Heart left ventricle (tissue), 13 donors: Measurements from ENCODE around the gene GNB1.

Experiments used
- POLR2A ChIP-seq, 2 donors: fragments of 450-650 bp; IDR thresholded peaks; one replicate each; pipeline ENCODE4 v1.6.1; 2017; ENCODE audit warnings: antibody characterized with exemption in 2 of 2, mild to moderate bottlenecking in 2 of 2, moderate library complexity in 2 of 2
- TF ChIP-seq, protein P1 (sequence below), 12 donors: fragments of 200-600 bp; sonication (generic) in 4 of 12; IDR thresholded peaks; one replicate each; pipeline versions ENCODE4 v1.5.0 to v1.8.0; 2018 to 2022; ENCODE audit warnings: antibody characterized with exemption in 12 of 12, mild to moderate bottlenecking in 5 of 12
- donor health status: ischemic (EF 13 %, LVEDD 7.1; RV severe dilation, severe dysfunction).
- donor health status: DM: no; HTN: yes; CAD: no.
- donor health status: DM: no; HTN: no; CAD: no.
- donor health status: ischemic (EF 25% LVEDD 6.9; RV normal size, moderate dysfunction).
- donor health status: ischemic (EF 25% LVEDD 5.7; RV mildly dilated, moderate dysfunction).
- donor health status: ischemic (EF 35%, LVEDD 5.7; RV mildly dilated, moderate dysfunction).
- donor health status: nonischemic (EF 11% LVEDD 7.7; RV severe dilation, severe dysfunction).
- donor health status: DM: yes; HTN: yes; CAD: no.
- donor health status: PGD.
- donor health status: ischemic (EF 29% LVEDD 5.4; RV normal size, mild dysfunction).
- donor health status: nonischemic (EF 23%, LVEDD 6.1; RV moderate dilation, normal function).

DNA sequence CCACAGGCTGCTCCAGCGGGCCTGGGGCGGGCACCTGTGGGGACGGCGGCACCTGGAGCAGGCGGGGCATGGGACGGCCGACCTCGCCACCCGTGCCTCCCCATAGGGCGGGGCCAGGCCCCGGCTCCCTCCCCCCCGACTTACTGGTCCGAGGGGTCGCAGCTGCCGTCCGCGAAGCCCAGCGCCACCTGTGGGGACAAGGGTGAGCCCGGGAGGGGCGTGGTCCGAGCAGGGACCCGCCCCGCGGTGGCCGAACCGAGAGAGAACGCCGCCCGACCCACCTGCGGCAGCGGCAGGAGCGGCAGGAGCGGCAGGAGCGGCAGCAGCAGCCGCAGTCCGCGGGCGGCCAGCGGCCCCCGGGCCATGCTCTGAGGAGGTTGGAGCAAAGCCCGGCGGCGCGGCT is 28.0 kb upstream of the GNB1 start, which contains the start of gene TMEM52:
- TF ChIP-seq, protein P1, sequence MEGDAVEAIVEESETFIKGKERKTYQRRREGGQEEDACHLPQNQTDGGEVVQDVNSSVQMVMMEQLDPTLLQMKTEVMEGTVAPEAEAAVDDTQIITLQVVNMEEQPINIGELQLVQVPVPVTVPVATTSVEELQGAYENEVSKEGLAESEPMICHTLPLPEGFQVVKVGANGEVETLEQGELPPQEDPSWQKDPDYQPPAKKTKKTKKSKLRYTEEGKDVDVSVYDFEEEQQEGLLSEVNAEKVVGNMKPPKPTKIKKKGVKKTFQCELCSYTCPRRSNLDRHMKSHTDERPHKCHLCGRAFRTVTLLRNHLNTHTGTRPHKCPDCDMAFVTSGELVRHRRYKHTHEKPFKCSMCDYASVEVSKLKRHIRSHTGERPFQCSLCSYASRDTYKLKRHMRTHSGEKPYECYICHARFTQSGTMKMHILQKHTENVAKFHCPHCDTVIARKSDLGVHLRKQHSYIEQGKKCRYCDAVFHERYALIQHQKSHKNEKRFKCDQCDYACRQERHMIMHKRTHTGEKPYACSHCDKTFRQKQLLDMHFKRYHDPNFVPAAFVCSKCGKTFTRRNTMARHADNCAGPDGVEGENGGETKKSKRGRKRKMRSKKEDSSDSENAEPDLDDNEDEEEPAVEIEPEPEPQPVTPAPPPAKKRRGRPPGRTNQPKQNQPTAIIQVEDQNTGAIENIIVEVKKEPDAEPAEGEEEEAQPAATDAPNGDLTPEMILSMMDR (IDR thresholded peaks at IDR 0.05): peak in 2 of 12 donors; percentile 11 to 16
- peak in 1 of 2 donors; percentile 57 for TF ChIP-seq POLR2A (IDR thresholded peaks at IDR 0.05)
